HepG2 (cell line): ENCODE data around the gene RHBDD1. TPM values are rescaled to one million over a fixed set of nuclear protein-coding genes. Genes with fewer than 3 reads are reported as not detected.

ENCODE experiments used
- ATAC-seq: fragments of 200-7000 bp; cut with Tn5 transposase; 3 replicates; pipeline ENCODE4 v1.9.1; 2020; ENCODE audit warnings: mild to moderate bottlenecking, moderate library complexity
- BruUV-seq: library from RNA; stranded (reverse); fragments of 400-500 nt; replicated peaks from 2 replicates; lab custom pipeline; 2021; lab: Mats Ljungman, UMichigan
- CTCF ChIA-PET: fragments of 300-600 bp; formaldehyde crosslinking; extraction: SDS; loops from one replicate; lab custom pipeline; 2021; ENCODE audit warnings: low total read pairs, inconsistent platforms, low intra/inter-chr PET ratio; lab: Yijun Ruan, JAX
- POLR2A ChIA-PET: fragments of 350-600 bp; sonication (Branson Sonifier 250); formaldehyde crosslinking; loops from one replicate; lab custom pipeline; 2020; ENCODE audit warnings: antibody characterized with exemption, inconsistent platforms; lab: Yijun Ruan, JAX
- DNase-seq: peaks from one replicate; pipeline ENCODE4 v3.0.0-alpha.2; 2015; ENCODE audit warnings: low spot score
- FAIRE-seq: peaks from 3 replicates; lab custom pipeline; 2011; peaks lifted over from hg19 to GRCh38; lab: Jason Lieb, UNC
- H2AFZ ChIP-seq: one replicate; pipeline ENCODE4 v1.6.1; 2011; ENCODE audit warnings: low read length, inconsistent platforms
- H3K27ac ChIP-seq: fragments of 300-600 bp; 3 replicates; pipeline ENCODE4 v1.8.0; 2011; ENCODE audit warnings: mixed run types, mild to moderate bottlenecking, mixed read lengths, low read length, inconsistent platforms; ENCODE audit not compliant: insufficient read depth; ENCODE audit errors: extremely low read length
- H3K27me3 ChIP-seq, 2 experiments: fragments of 200-600 bp in 1 of 2; 2 replicates in 1 of 2; 3 replicates in 1 of 2; pipeline versions ENCODE4 v1.6.0 to v1.8.0; 2011; ENCODE audit warnings: low read length in 2 of 2, mild to moderate bottlenecking in 2 of 2, moderate library complexity in 2 of 2, inconsistent platforms in 1 of 2; ENCODE audit not compliant: insufficient read depth in 2 of 2, control insufficient read depth in 1 of 2
- H3K36me3 ChIP-seq, 2 experiments: fragments of 200-600 bp in 1 of 2; replicated peaks in 1 of 2; 2 replicates in 1 of 2; 3 replicates in 1 of 2; pipeline versions ENCODE4 v1.5.1 to v1.8.0; 2011; ENCODE audit warnings: low read length in 2 of 2, inconsistent platforms in 1 of 2; ENCODE audit not compliant: insufficient read depth in 2 of 2, control insufficient read depth in 1 of 2
- H3K4me1 ChIP-seq: 2 replicates; pipeline ENCODE4 v1.5.1; 2012; ENCODE audit warnings: low read length, inconsistent platforms; ENCODE audit not compliant: insufficient read depth
- H3K4me2 ChIP-seq: 2 replicates; pipeline ENCODE4 v1.6.0; 2011; ENCODE audit warnings: low read depth, low read length, inconsistent platforms
- H3K4me3 ChIP-seq, 3 experiments: fragments of 200-600 bp in 1 of 3; sonication (generic), shearing (Covaris generic) in 1 of 3; replicated peaks in 1 of 3; 2 replicates each; pipeline ENCODE4 v1.5.1; 2011 to 2016; ENCODE audit warnings: low read length in 3 of 3, inconsistent platforms in 2 of 3, low read depth in 2 of 3, mild to moderate bottlenecking in 2 of 3, control low read depth in 1 of 3, mixed read lengths in 1 of 3; ENCODE audit not compliant: insufficient read depth in 1 of 3
- H3K79me2 ChIP-seq: one replicate; pipeline ENCODE4 v1.6.1; 2011; ENCODE audit warnings: low read length, inconsistent platforms; ENCODE audit not compliant: insufficient read depth
- H3K9ac ChIP-seq: 2 replicates; pipeline ENCODE4 v1.6.0; 2011; ENCODE audit warnings: mild to moderate bottlenecking, low read depth, low read length, inconsistent platforms; ENCODE audit not compliant: insufficient read depth
- H3K9me3 ChIP-seq: 2 replicates; pipeline ENCODE4 v1.5.1; 2012; ENCODE audit warnings: mild to moderate bottlenecking, low read length
- H4K20me1 ChIP-seq: 2 replicates; pipeline ENCODE4 v1.6.0; 2011; ENCODE audit warnings: inconsistent platforms, mild to moderate bottlenecking, low read length, moderate library complexity; ENCODE audit not compliant: insufficient read depth
- ARHGAP35 ChIP-seq: sonication (generic); formaldehyde crosslinking; IDR thresholded peaks from 2 replicates; pipeline ENCODE4 v1.9.0; 2022; ENCODE audit warnings: mild to moderate bottlenecking, inconsistent platforms, moderate library complexity, missing genetic modification reagents, borderline replicate concordance
- MAF1 ChIP-seq: sonication (generic); formaldehyde crosslinking; IDR thresholded peaks from 2 replicates; pipeline ENCODE4 v1.5.0; 2020; ENCODE audit warnings: missing genetic modification reagents, borderline replicate concordance
- MAFG ChIP-seq: sonication (generic); formaldehyde crosslinking; IDR thresholded peaks from 2 replicates; pipeline ENCODE4 v1.5.1; 2020; ENCODE audit warnings: mild to moderate bottlenecking, missing genetic modification reagents
- NFIC ChIP-seq: IDR thresholded peaks from 2 replicates; pipeline ENCODE4 v1.6.1; 2012; ENCODE audit warnings: mild to moderate bottlenecking, low read length, inconsistent platforms
- NONO ChIP-seq, 2 experiments: fragments of 450-650 bp in 1 of 2; sonication (generic) in 1 of 2; formaldehyde crosslinking in 1 of 2; IDR thresholded peaks in 1 of 2; conservative IDR thresholded peaks in 1 of 2; 2 replicates each; pipeline versions ENCODE4 v1.6.1 to v1.8.0; 2017 to 2022; ENCODE audit warnings: mild to moderate bottlenecking in 1 of 2, missing genetic modification reagents in 1 of 2, moderate library complexity in 1 of 2
- NR2F2 ChIP-seq: IDR thresholded peaks from 2 replicates; pipeline ENCODE4 v1.6.1; 2012; ENCODE audit warnings: low read depth, inconsistent platforms, borderline replicate concordance
- PAWR ChIP-seq: sonication (generic); formaldehyde crosslinking; IDR thresholded peaks from 2 replicates; pipeline ENCODE4 v1.4.0; 2020; ENCODE audit warnings: missing genetic modification reagents, mild to moderate bottlenecking, borderline replicate concordance
- PITX1 ChIP-seq: sonication (generic); formaldehyde crosslinking; IDR thresholded peaks from 2 replicates; pipeline ENCODE4 v1.5.1; 2020; ENCODE audit warnings: mild to moderate bottlenecking, missing genetic modification reagents
- TOPORS ChIP-seq: sonication (generic); formaldehyde crosslinking; IDR thresholded peaks from 2 replicates; pipeline ENCODE4 v1.8.0; 2023; ENCODE audit warnings: mild to moderate bottlenecking, missing genetic modification reagents
- TSC22D2 ChIP-seq: sonication (generic); formaldehyde crosslinking; IDR thresholded peaks from 2 replicates; pipeline ENCODE4 v1.5.1; 2020; ENCODE audit warnings: missing genetic modification reagents, mild to moderate bottlenecking, borderline replicate concordance
- ZFY ChIP-seq: sonication (generic); formaldehyde crosslinking; IDR thresholded peaks from 2 replicates; pipeline ENCODE4 v1.4.0; 2020; ENCODE audit warnings: missing genetic modification reagents
- ZNF225 ChIP-seq: sonication (generic); formaldehyde crosslinking; IDR thresholded peaks from 2 replicates; pipeline ENCODE4 v1.4.0; 2020; ENCODE audit warnings: mild to moderate bottlenecking, missing genetic modification reagents
- ZNF761 ChIP-seq: sonication (generic); formaldehyde crosslinking; conservative IDR thresholded peaks from 2 replicates; pipeline ENCODE4 v1.4.0; 2020; ENCODE audit warnings: mild to moderate bottlenecking, missing genetic modification reagents
- ZSCAN12 ChIP-seq: sonication (generic); formaldehyde crosslinking; IDR thresholded peaks from 2 replicates; pipeline ENCODE4 v1.9.0; 2021; ENCODE audit warnings: mild to moderate bottlenecking, missing genetic modification reagents
- ZSCAN30 ChIP-seq: sonication (generic); formaldehyde crosslinking; IDR thresholded peaks from 2 replicates; pipeline ENCODE4 v1.5.0; 2020; ENCODE audit warnings: mild to moderate bottlenecking, missing genetic modification reagents
- WGBS: methylation state at CpG from one replicate; pipeline ENCODE4 v1.1.6; 2017; ENCODE audit warnings: low lambda C conversion rate; 5-methylcytosine and 5-hydroxymethylcytosine counted together
- in situ Hi-C: cut with HindIII; loops from 2 replicates; pipeline ENCODE4 v1.10.0; 2017; ENCODE audit warnings: low pct_unique_long_range_greater_than_20kb; ENCODE audit not compliant: extremely low pct_ligation_motif_present
- intact Hi-C: fragments of 100-400 bp; cut with micrococcal nuclease; formaldehyde crosslinking; loops from one replicate; pipeline ENCODE4 v1.10.0; 2022; ENCODE audit not compliant: unreplicated experiment
- polyA plus RNA-seq, 8 experiments: library from polyadenylated mRNA; depleted of rRNA in 3 of 8; stranded (reverse) in 7 of 8; unstranded in 1 of 8; fragments of >200 nt; fragmentation: Illumina TruSeq in 4 of 8; extraction: Trizol in 4 of 8; gene quantifications; 2 replicates each; pipeline versions ENCODE4 v1.2.1 to v1.2.3, GENCODE V29; 2011 to 2016; ENCODE audit warnings: low read depth in 4 of 8, missing spikeins in 1 of 8, mixed read lengths in 1 of 8; ENCODE audit not compliant: insufficient read depth in 1 of 8
- total RNA-seq, 5 experiments: library from RNA; depleted of rRNA; stranded (reverse); fragments of >200 nt; fragmentation: Illumina TruSeq; extraction: Trizol; gene quantifications; 2 replicates each; pipeline ENCODE4 v1.2.3, GENCODE V29; 2016; ENCODE audit warnings: low read depth in 1 of 5
- TF ChIP-seq, protein P1 (sequence below): sonication (generic); formaldehyde crosslinking; IDR thresholded peaks from 2 replicates; pipeline ENCODE4 v1.8.1; 2022; ENCODE audit warnings: low read depth, mild to moderate bottlenecking, missing genetic modification reagents
- TF ChIP-seq, protein P2 (sequence below): IDR thresholded peaks from 2 replicates; pipeline ENCODE4 v1.6.1; 2016; ENCODE audit warnings: missing genetic modification reagents, missing compliant biosample characterization
- TF ChIP-seq, protein P3 (sequence below): sonication (generic); formaldehyde crosslinking; IDR thresholded peaks from 2 replicates; pipeline ENCODE4 v1.5.1; 2020; ENCODE audit warnings: mild to moderate bottlenecking, missing genetic modification reagents, moderate library complexity

Gene RHBDD1
- total and polyA plus RNA-seq, 2 of the 13 experiments (the other 11 are each of a cell fraction or from before 2014, with no cell fraction given), result 8.2 to 9.5 TPM

DNA sequence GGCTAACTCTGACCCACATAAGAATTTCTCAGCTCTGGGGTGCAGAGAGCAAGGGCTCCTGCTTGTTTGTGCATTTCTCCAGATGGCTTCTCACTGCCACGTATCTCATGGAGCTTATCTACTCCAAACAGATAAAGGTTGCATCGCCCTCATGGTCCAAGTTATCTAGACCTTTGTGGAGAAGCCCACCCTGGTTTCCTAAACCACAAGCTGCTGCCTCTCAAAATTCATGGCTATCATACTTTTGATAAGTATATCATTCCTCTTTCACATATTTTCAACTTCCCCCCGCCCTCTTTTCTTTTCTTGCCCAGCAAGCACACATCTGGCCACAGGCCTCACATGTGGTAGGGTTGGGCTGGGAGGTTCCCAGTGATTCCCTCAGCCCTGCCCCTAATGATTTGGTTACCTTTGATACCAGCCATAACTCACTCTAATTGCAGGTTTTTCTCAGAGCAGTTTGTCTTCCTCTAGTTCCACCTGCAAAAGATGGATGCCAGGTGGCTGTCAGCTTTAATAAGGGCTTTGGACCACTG is 146.0 kb downstream of the RHBDD1 start (continued):
- TF ChIP-seq ZNF225 (CRISPR knock-in tag) (no peak), ZSCAN12 (CRISPR knock-in tag) (no peak), NR2F2 (no peak)

DNA sequence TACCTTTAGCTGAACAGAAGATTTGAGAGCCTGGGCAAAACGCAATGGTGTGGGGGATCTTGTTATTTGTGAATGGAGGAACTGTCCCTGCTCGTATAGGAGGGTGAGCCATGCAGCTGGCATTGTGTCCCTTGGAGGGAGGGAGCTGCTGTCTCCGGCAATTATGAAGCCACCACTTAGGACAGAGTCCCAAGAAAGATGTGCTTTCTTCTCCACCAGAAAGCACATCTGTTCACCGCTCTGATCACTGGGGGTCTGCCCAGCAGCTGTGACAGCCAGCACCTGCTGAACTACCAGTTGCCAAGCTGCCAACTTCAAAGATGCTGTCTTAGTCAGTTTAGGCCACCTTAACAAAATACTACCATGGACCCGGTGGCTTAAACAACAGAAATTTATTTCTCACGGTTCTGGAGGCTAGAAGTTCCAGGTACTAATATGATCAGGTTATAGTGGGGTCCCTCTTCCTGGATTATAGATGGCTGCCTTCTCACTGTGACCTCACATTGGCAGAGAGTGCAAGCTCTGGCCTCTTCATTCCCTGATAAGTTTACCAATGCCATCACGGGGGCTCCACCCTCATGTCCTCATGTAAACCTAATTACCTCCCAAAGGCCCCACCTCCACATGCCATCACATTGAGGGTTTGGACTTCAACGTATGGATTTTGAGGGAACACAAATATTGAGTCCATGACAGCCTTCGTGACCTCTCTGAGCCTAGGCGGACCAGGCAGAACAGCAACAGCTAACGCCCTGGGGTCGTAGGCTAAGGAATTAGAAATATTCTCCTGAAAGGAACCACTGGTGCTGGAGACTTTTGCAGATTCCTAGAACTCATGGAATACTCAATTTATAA is 148.3 kb downstream of the RHBDD1 start:
- no peak overlapping the region for H2AFZ ChIP-seq
- ChIA-PET CTCF (interaction anchor here (1.4 to 3.6 kb wide), 5 partner anchors 171 to 1319 kb away, joined by 4 to 74 read pairs (median 9); no protein-coding TSS in a partner anchor), POLR2A (interaction anchor here (0.6 to 1.4 kb wide), 3 partner anchors 148 to 183 kb away, joined by 3 to 5 read pairs (median 4); partner anchors contain the start of gene RHBDD1)
- no peaks in the 10 kb centered on the region for H3K9me3 ChIP-seq
- H3K79me2 ChIP-seq, result no peaks in the 10 kb centered on the region
- BruUV-seq, result no TSS peak
- FAIRE-seq (no peak), DNase-seq (no peak), ATAC-seq (no peak; the same call in 2 of the 3 replicates)
- H3K27me3 ChIP-seq, result no peaks in the 10 kb centered on the region
- in situ Hi-C loops, result no loop called here
- intact Hi-C loops, result loop anchor here (10.0 kb wide), 1 partner anchor 769 kb away; no protein-coding TSS in a partner anchor
- no peak overlapping the region for H3K9ac ChIP-seq
- no peaks in the 10 kb centered on the region for H3K36me3 ChIP-seq
- H3K4me1 ChIP-seq, result peaks cover 17% of the 10 kb centered on the region
- no peak overlapping the region for H3K27ac ChIP-seq
- WGBS, result 57% methylated on average over 12 of the region's 12 CpGs
- H3K4me2 ChIP-seq, result no peak overlapping the region
- no peaks in the 10 kb centered on the region for H4K20me1 ChIP-seq
- no peak overlapping the region for H3K4me3 ChIP-seq
- TF ChIP-seq MAF1 (CRISPR knock-in tag), result no peak
- TF ChIP-seq NFIC, result no peak
- TF ChIP-seq ARHGAP35 (CRISPR knock-in tag), result no peak
- no peak for TF ChIP-seq TOPORS (CRISPR knock-in tag)
- no peak for TF ChIP-seq ZNF761 (CRISPR knock-in tag)
- TF ChIP-seq NONO (IDR thresholded peaks at IDR 0.05), result no peak
- no peak for TF ChIP-seq NONO (CRISPR knock-in tag; conservative IDR thresholded peaks at IDR 0.05)
- TF ChIP-seq ZFY, result no peak
- TF ChIP-seq, protein P1, sequence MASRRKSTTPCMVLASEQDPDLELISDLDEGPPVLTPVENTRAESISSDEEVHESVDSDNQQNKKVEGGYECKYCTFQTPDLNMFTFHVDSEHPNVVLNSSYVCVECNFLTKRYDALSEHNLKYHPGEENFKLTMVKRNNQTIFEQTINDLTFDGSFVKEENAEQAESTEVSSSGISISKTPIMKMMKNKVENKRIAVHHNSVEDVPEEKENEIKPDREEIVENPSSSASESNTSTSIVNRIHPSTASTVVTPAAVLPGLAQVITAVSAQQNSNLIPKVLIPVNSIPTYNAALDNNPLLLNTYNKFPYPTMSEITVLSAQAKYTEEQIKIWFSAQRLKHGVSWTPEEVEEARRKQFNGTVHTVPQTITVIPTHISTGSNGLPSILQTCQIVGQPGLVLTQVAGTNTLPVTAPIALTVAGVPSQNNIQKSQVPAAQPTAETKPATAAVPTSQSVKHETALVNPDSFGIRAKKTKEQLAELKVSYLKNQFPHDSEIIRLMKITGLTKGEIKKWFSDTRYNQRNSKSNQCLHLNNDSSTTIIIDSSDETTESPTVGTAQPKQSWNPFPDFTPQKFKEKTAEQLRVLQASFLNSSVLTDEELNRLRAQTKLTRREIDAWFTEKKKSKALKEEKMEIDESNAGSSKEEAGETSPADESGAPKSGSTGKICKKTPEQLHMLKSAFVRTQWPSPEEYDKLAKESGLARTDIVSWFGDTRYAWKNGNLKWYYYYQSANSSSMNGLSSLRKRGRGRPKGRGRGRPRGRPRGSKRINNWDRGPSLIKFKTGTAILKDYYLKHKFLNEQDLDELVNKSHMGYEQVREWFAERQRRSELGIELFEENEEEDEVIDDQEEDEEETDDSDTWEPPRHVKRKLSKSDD (CRISPR knock-in tag), result no peak
- TF ChIP-seq ZSCAN30 (CRISPR knock-in tag), result no peak
- no peak for TF ChIP-seq PITX1 (CRISPR knock-in tag)
- TF ChIP-seq TSC22D2 (CRISPR knock-in tag), result no peak
- TF ChIP-seq, protein P2, sequence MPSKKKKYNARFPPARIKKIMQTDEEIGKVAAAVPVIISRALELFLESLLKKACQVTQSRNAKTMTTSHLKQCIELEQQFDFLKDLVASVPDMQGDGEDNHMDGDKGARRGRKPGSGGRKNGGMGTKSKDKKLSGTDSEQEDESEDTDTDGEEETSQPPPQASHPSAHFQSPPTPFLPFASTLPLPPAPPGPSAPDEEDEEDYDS (CRISPR knock-in tag), result no peak
- TF ChIP-seq, protein P3, sequence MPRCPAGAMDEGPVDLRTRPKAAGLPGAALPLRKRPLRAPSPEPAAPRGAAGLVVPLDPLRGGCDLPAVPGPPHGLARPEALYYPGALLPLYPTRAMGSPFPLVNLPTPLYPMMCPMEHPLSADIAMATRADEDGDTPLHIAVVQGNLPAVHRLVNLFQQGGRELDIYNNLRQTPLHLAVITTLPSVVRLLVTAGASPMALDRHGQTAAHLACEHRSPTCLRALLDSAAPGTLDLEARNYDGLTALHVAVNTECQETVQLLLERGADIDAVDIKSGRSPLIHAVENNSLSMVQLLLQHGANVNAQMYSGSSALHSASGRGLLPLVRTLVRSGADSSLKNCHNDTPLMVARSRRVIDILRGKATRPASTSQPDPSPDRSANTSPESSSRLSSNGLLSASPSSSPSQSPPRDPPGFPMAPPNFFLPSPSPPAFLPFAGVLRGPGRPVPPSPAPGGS (CRISPR knock-in tag), result no peak
- no peak for TF ChIP-seq MAFG (CRISPR knock-in tag)
- TF ChIP-seq PAWR (CRISPR knock-in tag), result no peak
